GM12878 (cell line): ENCODE results near the gene AMBRA1. TPM values are rescaled to one million over a fixed set of nuclear protein-coding genes. Genes with fewer than 3 reads are reported as not detected.

Source experiments
- ATAC-seq: fragments of 200-7000 bp; cut with Tn5 transposase; 3 replicates; pipeline ENCODE4 v1.9.1; 2020; ENCODE audit warnings: mild to moderate bottlenecking, moderate library complexity
- BruUV-seq: library from RNA; stranded (reverse); fragments of 400-500 nt; replicated peaks from 2 replicates; lab custom pipeline; 2021; lab: Mats Ljungman, UMichigan
- CTCF ChIA-PET: fragments of 300-600 bp; sonication (Branson Sonifier 250); formaldehyde crosslinking; extraction: SDS; loops from one replicate; lab custom pipeline; 2021; ENCODE audit warnings: inconsistent platforms; lab: Yijun Ruan, JAX
- POLR2A ChIA-PET: fragments of 350-600 bp; formaldehyde crosslinking; extraction: SDS; loops from one replicate; lab custom pipeline; 2021; ENCODE audit warnings: inconsistent platforms; lab: Charles Lee
- RAD21 ChIA-PET: fragments of 300-600 bp; sonication (Branson Sonifier 250); formaldehyde crosslinking; loops from one replicate; lab custom pipeline; 2023; ENCODE audit warnings: antibody characterized with exemption; ENCODE audit not compliant: unreplicated experiment; lab: Charles Lee
- SMC1A ChIA-PET: fragments of 300-600 bp; sonication (Branson Sonifier 250); formaldehyde crosslinking; loops from one replicate; lab custom pipeline; 2023; ENCODE audit not compliant: unreplicated experiment, uncharacterized antibody; lab: Charles Lee
- DNase-seq: peaks from one replicate; pipeline ENCODE4 v3.0.0-alpha.2; 2011; ENCODE audit warnings: low read depth, low spot score
- FAIRE-seq: peaks from 3 replicates; lab custom pipeline; 2011; peaks lifted over from hg19 to GRCh38; lab: Jason Lieb, UNC
- H2AFZ ChIP-seq: 2 replicates; pipeline ENCODE4 v1.6.0; 2011; ENCODE audit warnings: low read depth, low read length, control low read depth; ENCODE audit not compliant: control insufficient read depth
- H3K27ac ChIP-seq: 2 replicates; pipeline ENCODE4 v1.5.1; 2011; ENCODE audit warnings: control low read depth; ENCODE audit not compliant: control insufficient read depth, insufficient read depth
- H3K27me3 ChIP-seq, 2 experiments: replicated peaks in 1 of 2; 2 replicates each; pipeline versions ENCODE4 v1.6.0 to v1.6.1; 2011; ENCODE audit warnings: low read length in 1 of 2; ENCODE audit not compliant: control insufficient read depth in 2 of 2, insufficient read depth in 2 of 2
- H3K36me3 ChIP-seq, 2 experiments: 2 replicates each; pipeline ENCODE4 v1.5.1; 2011; ENCODE audit warnings: low read length in 1 of 2; ENCODE audit not compliant: control insufficient read depth in 2 of 2, insufficient read depth in 2 of 2
- H3K4me1 ChIP-seq: 2 replicates; pipeline ENCODE4 v1.6.1; 2011; ENCODE audit warnings: mild to moderate bottlenecking, low read length, moderate library complexity, mixed read lengths; ENCODE audit not compliant: control insufficient read depth, insufficient read depth
- H3K4me2 ChIP-seq: 2 replicates; pipeline ENCODE4 v1.6.0; 2011; ENCODE audit warnings: control low read depth; ENCODE audit not compliant: control insufficient read depth, insufficient read depth
- H3K4me3 ChIP-seq: fragments of 200-600 bp; sonication (generic); 2 replicates; pipeline ENCODE4 v1.5.1; 2016
- H3K79me2 ChIP-seq: 2 replicates; pipeline ENCODE4 v1.6.0; 2011; ENCODE audit warnings: low read length; ENCODE audit not compliant: control insufficient read depth, insufficient read depth
- H3K9ac ChIP-seq: 2 replicates; pipeline ENCODE4 v1.8.0; 2011; ENCODE audit warnings: low read length, control low read depth, mixed read lengths; ENCODE audit not compliant: control insufficient read depth, insufficient read depth
- H3K9me3 ChIP-seq: replicated peaks from 3 replicates; pipeline ENCODE4 v1.5.1; 2011; ENCODE audit warnings: mild to moderate bottlenecking, low read length; ENCODE audit not compliant: control insufficient read depth, insufficient read depth
- H4K20me1 ChIP-seq: 2 replicates; pipeline ENCODE4 v1.6.0; 2011; ENCODE audit not compliant: control insufficient read depth, insufficient read depth
- CHD4 ChIP-seq: fragments of 200-600 bp; sonication (generic); IDR thresholded peaks from 2 replicates; pipeline ENCODE4 v1.6.1; 2016; ENCODE audit warnings: mild to moderate bottlenecking
- EED ChIP-seq: sonication (generic); IDR thresholded peaks from 2 replicates; pipeline ENCODE4 v1.6.1; 2016; ENCODE audit warnings: antibody characterized with exemption, low read depth
- EZH2 ChIP-seq: IDR thresholded peaks from 2 replicates; pipeline ENCODE4 v1.6.1; 2012; ENCODE audit warnings: low read depth, mild to moderate bottlenecking, control low read depth, inconsistent platforms, low read length, borderline replicate concordance; ENCODE audit not compliant: control insufficient read depth
- FOS ChIP-seq: IDR thresholded peaks from 3 replicates; pipeline ENCODE4 v1.6.1; 2011; ENCODE audit warnings: borderline replicate concordance; ENCODE audit not compliant: insufficient read length; ENCODE audit errors: extremely low read depth
- FOXK2 ChIP-seq: fragments of 450-650 bp; IDR thresholded peaks from 2 replicates; pipeline ENCODE4 v1.6.1; 2017; ENCODE audit warnings: mild to moderate bottlenecking, moderate library complexity
- FOXM1 ChIP-seq: IDR thresholded peaks from 2 replicates; pipeline ENCODE4 v1.6.1; 2012; ENCODE audit warnings: low read depth, mild to moderate bottlenecking, inconsistent platforms, low read length, moderate library complexity
- GABPA ChIP-seq: IDR thresholded peaks from 2 replicates; pipeline ENCODE4 v1.6.1; 2014; ENCODE audit warnings: antibody characterized with exemption, low read depth, mild to moderate bottlenecking, inconsistent platforms
- MTA2 ChIP-seq: fragments of 450-650 bp; IDR thresholded peaks from 2 replicates; pipeline ENCODE4 v1.6.1; 2016; ENCODE audit warnings: low read depth, mild to moderate bottlenecking, moderate library complexity
- POLR2AphosphoS2 ChIP-seq: IDR thresholded peaks from 2 replicates; pipeline ENCODE4 v1.6.1; 2011; ENCODE audit warnings: low read depth, mild to moderate bottlenecking, low read length, improper control_type of control experiment, moderate library complexity
- POU2F2 ChIP-seq: IDR thresholded peaks from 3 replicates; pipeline ENCODE4 v1.6.1; 2011; ENCODE audit warnings: low read depth, mild to moderate bottlenecking, low read length, borderline replicate concordance
- SREBF2 ChIP-seq: IDR thresholded peaks from 2 replicates; pipeline ENCODE4 v1.6.1; 2012; ENCODE audit warnings: mild to moderate bottlenecking, low read length
- STAT1 ChIP-seq: fragments of 450-650 bp; conservative IDR thresholded peaks from 2 replicates; pipeline ENCODE4 v1.6.1; 2014; ENCODE audit warnings: antibody characterized with exemption, mild to moderate bottlenecking
- WRNIP1 ChIP-seq: IDR thresholded peaks from 2 replicates; pipeline ENCODE4 v1.6.1; 2011; ENCODE audit warnings: low read depth, low read length, improper control_type of control experiment, borderline replicate concordance
- ZNF217 ChIP-seq: fragments of 450-650 bp; IDR thresholded peaks from 2 replicates; pipeline ENCODE4 v1.6.1; 2017; ENCODE audit warnings: antibody characterized with exemption, mild to moderate bottlenecking
- WGBS: methylation state at CpG from one replicate; pipeline ENCODE4 v1.1.6; 2016; ENCODE audit warnings: low lambda C conversion rate; ENCODE audit not compliant: insufficient replicate concordance, insufficient coverage; ENCODE audit errors: missing lambda C conversion rate; 5-methylcytosine and 5-hydroxymethylcytosine counted together
- in situ Hi-C: fragments of 300-500 bp; cut with MboI; formaldehyde crosslinking; loops from 9 replicates; pipeline ENCODE4 v1.14.3; 2018; ENCODE audit warnings: mixed read lengths
- intact Hi-C: fragments of 100-400 bp; cut with micrococcal nuclease; formaldehyde crosslinking; loops from one replicate; pipeline ENCODE4 v1.14.2; 2022; ENCODE audit not compliant: unreplicated experiment
- polyA plus RNA-seq, 11 experiments: library from polyadenylated mRNA; depleted of rRNA in 4 of 11; unstranded in 6 of 11; stranded (reverse) in 5 of 11; fragments of >200 nt; fragmentation: Nextera tagmentation in 4 of 11; fragmentation: Illumina TruSeq in 1 of 11; extraction: Ambion mirVana in 4 of 11; extraction: Trizol in 1 of 11; gene quantifications; 1 replicate in 1 of 11; 2 replicates in 10 of 11; pipeline versions ENCODE4 v1.2.1 to v1.2.3, GENCODE V29; 2011 to 2016; ENCODE audit warnings: inconsistent platforms in 2 of 11, missing spikeins in 2 of 11, low read depth in 1 of 11
- total RNA-seq, 4 experiments: library from RNA; depleted of rRNA in 3 of 4; stranded (reverse); fragments of >200 nt in 3 of 4; fragmentation: Illumina TruSeq in 1 of 4; extraction: Trizol in 1 of 4; gene quantifications; 2 replicates each; pipeline versions ENCODE4 v1.2.1 to v1.2.3, GENCODE V29; 2013 to 2021
- TF ChIP-seq, protein P1 (sequence below): fragments of 450-650 bp; IDR thresholded peaks from 2 replicates; pipeline ENCODE4 v1.6.1; 2018; ENCODE audit warnings: mild to moderate bottlenecking, low read depth, moderate library complexity; ENCODE audit not compliant: partially characterized antibody
- TF ChIP-seq, protein P2 (sequence below): fragments of 450-650 bp; IDR thresholded peaks from 2 replicates; pipeline ENCODE4 v1.6.1; 2017; ENCODE audit warnings: borderline replicate concordance
- TF ChIP-seq, protein P3 (sequence below): fragments of 450-650 bp; IDR thresholded peaks from 2 replicates; pipeline ENCODE4 v1.6.1; 2017; ENCODE audit warnings: antibody characterized with exemption, mild to moderate bottlenecking, moderate library complexity

AMBRA1 gene
- total and polyA plus RNA-seq, 10 of the 15 experiments (the other 5 are each of a cell fraction or from before 2014, with no cell fraction given) = 0.57 to 34.3 (median 13.7) TPM

DNA sequence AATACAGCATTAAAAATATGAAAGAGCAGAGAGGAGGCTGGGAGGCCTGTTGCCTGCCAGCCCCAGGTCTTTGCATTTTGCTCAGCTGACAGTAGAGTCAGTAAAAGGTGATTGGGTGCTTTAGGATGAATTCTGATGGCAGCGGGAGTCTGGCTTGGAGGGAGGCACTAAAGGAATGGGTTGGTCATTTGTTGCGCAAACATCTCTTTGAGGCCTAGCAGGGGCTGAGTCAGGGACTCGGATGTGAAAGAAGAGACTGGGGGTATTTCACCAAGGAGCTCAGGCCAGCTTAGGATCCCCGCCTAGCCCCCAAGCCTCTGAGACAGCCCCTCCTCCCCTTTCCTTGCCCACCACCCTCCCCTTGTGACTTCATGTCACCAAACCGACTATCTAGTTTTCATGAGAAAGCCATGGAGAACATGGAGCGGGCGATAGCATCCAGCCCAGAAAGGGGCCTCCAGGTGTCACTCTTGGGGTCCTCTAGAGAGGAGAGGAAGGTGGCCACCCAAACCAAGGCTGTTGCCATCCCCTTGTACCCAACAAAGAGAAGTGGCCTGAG, 236.8 kb downstream of the AMBRA1 start:
- no peak for ATAC-seq
- WGBS = 96% methylated on average over 7 of the region's 7 CpGs

More for the DNA sequence above, 236.8 kb downstream of the AMBRA1 start:
- Histone ChIP-seq H3K36me3 (no peaks in the 10 kb centered on the region; a peak in 1 of 4 replicates), H4K20me1 (no peaks in the 10 kb centered on the region), H3K27ac (no peak overlapping the region), H3K4me2 (no peak overlapping the region), H3K79me2 (peaks cover 41% of the 10 kb centered on the region), H3K9ac (no peak overlapping the region), H3K27me3 (no peaks in the 10 kb centered on the region), H3K9me3 (no peaks in the 10 kb centered on the region), H3K4me1 (peaks cover 19% of the 10 kb centered on the region), H2AFZ (no peak overlapping the region), H3K4me3 (no peak overlapping the region)
- in situ Hi-C loops = no loop called here
- POLR2A ChIA-PET = interaction anchor here (3.1 kb wide), 1 partner anchor 9 kb away, joined by 8 read pairs; no protein-coding TSS in a partner anchor
- no TSS peak for BruUV-seq
- no peak for FAIRE-seq
- DNase-seq = no peak
- CTCF ChIA-PET = interaction anchor here (0.8 to 19.9 kb wide), 3 partner anchors 8 to 13 kb away, joined by 3 to 423 read pairs (median 4); no protein-coding TSS in a partner anchor
- SMC1A ChIA-PET = no interaction called here
- RAD21 ChIA-PET = interaction anchor here (0.5 kb wide), 1 partner anchor 536 kb away, joined by 3 read pairs; no protein-coding TSS in a partner anchor
- no peak for TF ChIP-seq SREBF2
- no peak for TF ChIP-seq WRNIP1
- TF ChIP-seq FOXK2 = no peak
- no peak for TF ChIP-seq CHD4
- no peak for TF ChIP-seq GABPA
- no peak for TF ChIP-seq EED
- TF ChIP-seq, protein P1, sequence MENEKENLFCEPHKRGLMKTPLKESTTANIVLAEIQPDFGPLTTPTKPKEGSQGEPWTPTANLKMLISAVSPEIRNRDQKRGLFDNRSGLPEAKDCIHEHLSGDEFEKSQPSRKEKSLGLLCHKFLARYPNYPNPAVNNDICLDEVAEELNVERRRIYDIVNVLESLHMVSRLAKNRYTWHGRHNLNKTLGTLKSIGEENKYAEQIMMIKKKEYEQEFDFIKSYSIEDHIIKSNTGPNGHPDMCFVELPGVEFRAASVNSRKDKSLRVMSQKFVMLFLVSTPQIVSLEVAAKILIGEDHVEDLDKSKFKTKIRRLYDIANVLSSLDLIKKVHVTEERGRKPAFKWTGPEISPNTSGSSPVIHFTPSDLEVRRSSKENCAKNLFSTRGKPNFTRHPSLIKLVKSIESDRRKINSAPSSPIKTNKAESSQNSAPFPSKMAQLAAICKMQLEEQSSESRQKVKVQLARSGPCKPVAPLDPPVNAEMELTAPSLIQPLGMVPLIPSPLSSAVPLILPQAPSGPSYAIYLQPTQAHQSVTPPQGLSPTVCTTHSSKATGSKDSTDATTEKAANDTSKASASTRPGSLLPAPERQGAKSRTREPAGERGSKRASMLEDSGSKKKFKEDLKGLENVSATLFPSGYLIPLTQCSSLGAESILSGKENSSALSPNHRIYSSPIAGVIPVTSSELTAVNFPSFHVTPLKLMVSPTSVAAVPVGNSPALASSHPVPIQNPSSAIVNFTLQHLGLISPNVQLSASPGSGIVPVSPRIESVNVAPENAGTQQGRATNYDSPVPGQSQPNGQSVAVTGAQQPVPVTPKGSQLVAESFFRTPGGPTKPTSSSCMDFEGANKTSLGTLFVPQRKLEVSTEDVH = no peak
- TF ChIP-seq, protein P2, sequence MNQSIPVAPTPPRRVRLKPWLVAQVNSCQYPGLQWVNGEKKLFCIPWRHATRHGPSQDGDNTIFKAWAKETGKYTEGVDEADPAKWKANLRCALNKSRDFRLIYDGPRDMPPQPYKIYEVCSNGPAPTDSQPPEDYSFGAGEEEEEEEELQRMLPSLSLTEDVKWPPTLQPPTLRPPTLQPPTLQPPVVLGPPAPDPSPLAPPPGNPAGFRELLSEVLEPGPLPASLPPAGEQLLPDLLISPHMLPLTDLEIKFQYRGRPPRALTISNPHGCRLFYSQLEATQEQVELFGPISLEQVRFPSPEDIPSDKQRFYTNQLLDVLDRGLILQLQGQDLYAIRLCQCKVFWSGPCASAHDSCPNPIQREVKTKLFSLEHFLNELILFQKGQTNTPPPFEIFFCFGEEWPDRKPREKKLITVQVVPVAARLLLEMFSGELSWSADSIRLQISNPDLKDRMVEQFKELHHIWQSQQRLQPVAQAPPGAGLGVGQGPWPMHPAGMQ = no peak
- TF ChIP-seq, protein P3, sequence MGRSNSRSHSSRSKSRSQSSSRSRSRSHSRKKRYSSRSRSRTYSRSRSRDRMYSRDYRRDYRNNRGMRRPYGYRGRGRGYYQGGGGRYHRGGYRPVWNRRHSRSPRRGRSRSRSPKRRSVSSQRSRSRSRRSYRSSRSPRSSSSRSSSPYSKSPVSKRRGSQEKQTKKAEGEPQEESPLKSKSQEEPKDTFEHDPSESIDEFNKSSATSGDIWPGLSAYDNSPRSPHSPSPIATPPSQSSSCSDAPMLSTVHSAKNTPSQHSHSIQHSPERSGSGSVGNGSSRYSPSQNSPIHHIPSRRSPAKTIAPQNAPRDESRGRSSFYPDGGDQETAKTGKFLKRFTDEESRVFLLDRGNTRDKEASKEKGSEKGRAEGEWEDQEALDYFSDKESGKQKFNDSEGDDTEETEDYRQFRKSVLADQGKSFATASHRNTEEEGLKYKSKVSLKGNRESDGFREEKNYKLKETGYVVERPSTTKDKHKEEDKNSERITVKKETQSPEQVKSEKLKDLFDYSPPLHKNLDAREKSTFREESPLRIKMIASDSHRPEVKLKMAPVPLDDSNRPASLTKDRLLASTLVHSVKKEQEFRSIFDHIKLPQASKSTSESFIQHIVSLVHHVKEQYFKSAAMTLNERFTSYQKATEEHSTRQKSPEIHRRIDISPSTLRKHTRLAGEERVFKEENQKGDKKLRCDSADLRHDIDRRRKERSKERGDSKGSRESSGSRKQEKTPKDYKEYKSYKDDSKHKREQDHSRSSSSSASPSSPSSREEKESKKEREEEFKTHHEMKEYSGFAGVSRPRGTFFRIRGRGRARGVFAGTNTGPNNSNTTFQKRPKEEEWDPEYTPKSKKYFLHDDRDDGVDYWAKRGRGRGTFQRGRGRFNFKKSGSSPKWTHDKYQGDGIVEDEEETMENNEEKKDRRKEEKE = no peak
- TF ChIP-seq ZNF217 = no peak
- TF ChIP-seq FOS = no peak
- no peak for TF ChIP-seq POU2F2
- TF ChIP-seq STAT1 = no peak
- TF ChIP-seq MTA2 = no peak
- TF ChIP-seq POLR2AphosphoS2 = no peak
- no peak for TF ChIP-seq FOXM1
- TF ChIP-seq EZH2 = no peak
- intact Hi-C loops = no loop called here
